BE2C (cell line): ENCODE measurements around the gene SFSWAP.
"Not testable (repeated sequence)": the region's sequence is repeated elsewhere in the genome, so short reads cannot be mapped to it uniquely, and the experiment has no call there.

Experiments used
- DNase-seq: peaks from one replicate; pipeline ENCODE4 v3.0.0-alpha.2; 2020
- H3K27me3 ChIP-seq: fragments of 250-450 bp; sonication (Bioruptor Pico); 2 replicates; pipeline ENCODE4 v1.5.1; 2020; ENCODE audit warnings: mild to moderate bottlenecking
- H3K36me3 ChIP-seq: fragments of 250-450 bp; sonication (Bioruptor Pico); 2 replicates; pipeline ENCODE4 v1.5.1; 2020; ENCODE audit warnings: mild to moderate bottlenecking
- H3K4me1 ChIP-seq: fragments of 250-450 bp; sonication (Bioruptor Pico); 2 replicates; pipeline ENCODE4 v1.5.1; 2020
- H3K4me3 ChIP-seq: 2 replicates; pipeline ENCODE4 v1.5.1; 2011; ENCODE audit warnings: low read depth, low read length
- H3K9me3 ChIP-seq: fragments of 250-450 bp; sonication (Bioruptor Pico); 2 replicates; pipeline ENCODE4 v1.5.1; 2020
- TF ChIP-seq, protein P1 (sequence below): IDR thresholded peaks from 2 replicates; pipeline ENCODE4 v1.5.1; 2012; ENCODE audit warnings: mild to moderate bottlenecking, low read depth, low read length

SFSWAP gene

GRCh38 chr12:131704509-131704908 lies 6.4 kb upstream of the SFSWAP start:
- Histone ChIP-seq H3K27me3 (peaks cover 5% of the 10 kb centered on the region; the same call in 1 of the 2 replicates), H3K9me3 (no peaks in the 10 kb centered on the region), H3K4me3 (no peak overlapping the region), H3K4me1 (no peaks in the 10 kb centered on the region), H3K36me3 (no peaks in the 10 kb centered on the region)
- DNase-seq: no peak
- TF ChIP-seq, protein P1, sequence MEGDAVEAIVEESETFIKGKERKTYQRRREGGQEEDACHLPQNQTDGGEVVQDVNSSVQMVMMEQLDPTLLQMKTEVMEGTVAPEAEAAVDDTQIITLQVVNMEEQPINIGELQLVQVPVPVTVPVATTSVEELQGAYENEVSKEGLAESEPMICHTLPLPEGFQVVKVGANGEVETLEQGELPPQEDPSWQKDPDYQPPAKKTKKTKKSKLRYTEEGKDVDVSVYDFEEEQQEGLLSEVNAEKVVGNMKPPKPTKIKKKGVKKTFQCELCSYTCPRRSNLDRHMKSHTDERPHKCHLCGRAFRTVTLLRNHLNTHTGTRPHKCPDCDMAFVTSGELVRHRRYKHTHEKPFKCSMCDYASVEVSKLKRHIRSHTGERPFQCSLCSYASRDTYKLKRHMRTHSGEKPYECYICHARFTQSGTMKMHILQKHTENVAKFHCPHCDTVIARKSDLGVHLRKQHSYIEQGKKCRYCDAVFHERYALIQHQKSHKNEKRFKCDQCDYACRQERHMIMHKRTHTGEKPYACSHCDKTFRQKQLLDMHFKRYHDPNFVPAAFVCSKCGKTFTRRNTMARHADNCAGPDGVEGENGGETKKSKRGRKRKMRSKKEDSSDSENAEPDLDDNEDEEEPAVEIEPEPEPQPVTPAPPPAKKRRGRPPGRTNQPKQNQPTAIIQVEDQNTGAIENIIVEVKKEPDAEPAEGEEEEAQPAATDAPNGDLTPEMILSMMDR: no peak

DNA sequence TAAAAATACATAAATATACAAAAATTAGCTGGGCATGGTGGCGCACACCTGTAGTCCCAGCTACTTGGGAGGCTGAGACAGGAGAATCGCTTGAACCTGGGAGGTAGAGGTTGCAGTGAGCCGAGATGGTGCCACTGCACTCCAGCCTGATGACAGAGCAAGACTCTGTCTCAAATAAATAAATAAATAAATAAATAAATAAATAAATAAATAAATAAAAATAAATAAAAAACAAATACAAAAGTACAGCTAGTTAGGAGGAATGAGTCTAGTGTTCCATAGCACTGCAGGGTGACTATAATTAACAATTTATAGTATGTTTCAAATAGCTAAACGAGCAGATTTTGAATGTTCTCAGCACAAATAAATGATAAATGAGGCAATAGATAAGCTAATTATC lies 4.2 kb upstream of the SFSWAP start:
- H3K27me3 ChIP-seq, DNase-seq, H3K4me1 ChIP-seq, H3K4me3 ChIP-seq, H3K36me3 ChIP-seq, H3K9me3 ChIP-seq: not testable (repeated sequence)

DNA sequence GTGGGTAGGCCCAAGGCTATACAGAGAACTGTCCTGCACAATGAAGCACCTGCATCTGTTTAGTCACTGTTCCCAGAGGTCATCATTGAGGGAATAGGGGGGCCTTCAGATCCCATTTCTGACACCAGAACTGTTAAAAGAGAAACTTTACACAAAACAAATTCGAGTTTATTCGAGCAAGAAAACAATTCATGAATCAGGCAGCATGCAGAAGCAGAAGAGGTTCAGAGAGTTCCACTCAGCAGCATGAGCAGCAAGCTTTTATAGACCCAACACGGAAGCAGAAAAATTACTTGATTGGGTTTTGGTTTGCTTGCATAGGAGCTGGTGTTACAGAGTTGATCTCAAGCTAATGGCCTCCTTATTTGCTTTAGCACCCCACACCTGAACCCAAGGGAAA lies 1.7 kb upstream of the SFSWAP start:
- TF ChIP-seq, protein P1: no peak
- Histone ChIP-seq H3K4me1 (no peaks in the 10 kb centered on the region), H3K27me3 (no peaks in the 10 kb centered on the region), H3K36me3 (peaks cover 7% of the 10 kb centered on the region), H3K4me3 (no peak overlapping the region), H3K9me3 (no peaks in the 10 kb centered on the region)
- DNase-seq: no peak

DNA sequence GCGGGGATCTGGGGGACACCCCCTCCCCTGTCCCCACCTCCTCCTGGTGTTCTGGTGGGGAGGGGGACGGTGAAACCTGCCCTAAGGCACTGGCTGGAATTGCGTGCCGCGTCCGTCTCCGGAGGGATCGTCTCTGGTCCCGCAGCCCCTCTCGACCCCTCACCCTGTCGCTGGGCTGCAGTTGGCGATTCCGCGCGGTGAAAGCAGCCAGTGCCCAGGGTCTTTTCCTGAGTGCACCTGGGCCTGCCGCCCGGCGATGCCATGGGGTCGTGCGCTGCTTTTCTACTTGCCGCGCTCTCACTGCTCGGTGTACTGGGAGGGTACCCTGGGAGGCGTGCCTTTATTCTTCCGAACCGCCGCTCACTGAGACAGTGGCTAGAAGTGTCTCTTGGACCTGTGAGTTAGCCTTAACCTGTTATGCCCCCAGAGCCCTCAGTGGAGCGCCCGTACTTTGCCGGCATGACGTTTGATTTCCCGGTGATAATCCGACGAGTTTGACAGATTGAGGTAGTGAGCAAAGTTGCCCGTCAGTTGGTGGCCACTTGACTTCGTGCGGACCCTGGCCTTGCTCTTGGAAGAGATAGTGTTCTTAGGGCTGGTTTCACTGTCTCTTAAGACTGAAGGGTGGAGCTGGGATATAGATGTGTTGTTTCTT lies 788 bp downstream of the SFSWAP start:
- Histone ChIP-seq H3K4me1 (no peaks in the 10 kb centered on the region), H3K9me3 (no peaks in the 10 kb centered on the region), H3K36me3 (peaks cover 32% of the 10 kb centered on the region), H3K4me3 (peak overlapping the region; percentile 99), H3K27me3 (no peaks in the 10 kb centered on the region)
- no peak for DNase-seq
- TF ChIP-seq, protein P1: no peak

GRCh38 chr12:131713349-131713748 lies 2.5 kb downstream of the SFSWAP start:
- H3K36me3 ChIP-seq: peaks cover 46% of the 10 kb centered on the region
- DNase-seq: no peak

DNA sequence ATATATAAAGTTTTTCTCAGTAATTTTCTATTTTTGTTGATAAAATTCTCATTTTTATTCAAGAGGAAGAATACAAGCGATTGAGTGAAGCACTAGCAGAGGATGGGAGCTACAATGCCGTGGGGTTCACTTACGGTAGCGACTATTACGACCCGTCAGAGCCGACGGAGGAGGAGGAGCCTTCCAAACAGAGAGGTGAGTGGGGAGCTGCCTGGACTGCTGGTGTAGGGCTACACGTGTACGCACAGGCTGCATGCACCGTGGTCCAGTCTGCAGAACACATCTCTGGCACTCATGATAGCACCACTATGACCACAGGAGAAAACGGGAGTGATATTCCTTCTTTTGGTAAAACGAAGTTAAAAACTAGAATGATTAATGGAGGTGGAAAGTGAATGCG lies 3.9 kb downstream of the SFSWAP start:
- TF ChIP-seq, protein P1: no peak
- Histone ChIP-seq H3K4me3 (no peak overlapping the region), H3K9me3 (no peaks in the 10 kb centered on the region), H3K27me3 (no peaks in the 10 kb centered on the region), H3K36me3 (peaks cover 60% of the 10 kb centered on the region), H3K4me1 (no peaks in the 10 kb centered on the region)
- no peak for DNase-seq

More at GRCh38 chr12:131713349-131713748, 2.5 kb downstream of the SFSWAP start:
- Histone ChIP-seq H3K4me1 (no peaks in the 10 kb centered on the region), H3K4me3 (no peak overlapping the region), H3K27me3 (no peaks in the 10 kb centered on the region), H3K9me3 (no peaks in the 10 kb centered on the region)
- TF ChIP-seq, protein P1: no peak
